ENCODE measurements around the gene SDK2. TPM values are rescaled to one million over a fixed set of nuclear protein-coding genes. Genes with fewer than 3 reads are reported as not detected.

The SDK2 gene
- total RNA-seq, 2 donors from 2014 or later = 16.5 to 26.3 TPM

DNA sequence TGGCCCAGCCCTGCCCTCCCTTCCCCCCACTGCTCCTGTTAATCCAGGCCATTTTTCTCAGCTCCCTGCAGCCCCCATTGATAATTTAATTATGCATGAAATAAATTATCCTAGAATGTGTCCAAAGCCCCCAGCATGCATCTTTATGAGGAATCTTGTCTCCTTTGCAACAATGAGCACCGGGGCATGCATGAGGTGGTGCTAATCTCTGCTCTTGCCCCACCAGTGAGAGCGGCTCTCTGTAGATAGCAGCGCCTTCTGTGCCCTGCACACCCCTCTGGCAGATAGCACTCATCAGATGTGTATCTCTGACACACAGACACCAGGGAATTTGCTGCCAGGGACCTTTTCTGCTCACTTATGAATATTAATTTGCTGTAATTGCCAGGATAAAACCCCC, 192.2 kb downstream of the SDK2 start:
- H3K27me3 ChIP-seq (replicated peaks; ENCODE audit: insufficient read depth) = no peaks in the 10 kb centered on the region
- WGBS = 97% methylated on average over 3 of the region's 3 CpGs
- TF ChIP-seq POLR2AphosphoS5 (IDR thresholded peaks at IDR 0.05) (no peak), POLR2A (IDR thresholded peaks at IDR 0.05) (no peak)
- TF ChIP-seq, protein P1, sequence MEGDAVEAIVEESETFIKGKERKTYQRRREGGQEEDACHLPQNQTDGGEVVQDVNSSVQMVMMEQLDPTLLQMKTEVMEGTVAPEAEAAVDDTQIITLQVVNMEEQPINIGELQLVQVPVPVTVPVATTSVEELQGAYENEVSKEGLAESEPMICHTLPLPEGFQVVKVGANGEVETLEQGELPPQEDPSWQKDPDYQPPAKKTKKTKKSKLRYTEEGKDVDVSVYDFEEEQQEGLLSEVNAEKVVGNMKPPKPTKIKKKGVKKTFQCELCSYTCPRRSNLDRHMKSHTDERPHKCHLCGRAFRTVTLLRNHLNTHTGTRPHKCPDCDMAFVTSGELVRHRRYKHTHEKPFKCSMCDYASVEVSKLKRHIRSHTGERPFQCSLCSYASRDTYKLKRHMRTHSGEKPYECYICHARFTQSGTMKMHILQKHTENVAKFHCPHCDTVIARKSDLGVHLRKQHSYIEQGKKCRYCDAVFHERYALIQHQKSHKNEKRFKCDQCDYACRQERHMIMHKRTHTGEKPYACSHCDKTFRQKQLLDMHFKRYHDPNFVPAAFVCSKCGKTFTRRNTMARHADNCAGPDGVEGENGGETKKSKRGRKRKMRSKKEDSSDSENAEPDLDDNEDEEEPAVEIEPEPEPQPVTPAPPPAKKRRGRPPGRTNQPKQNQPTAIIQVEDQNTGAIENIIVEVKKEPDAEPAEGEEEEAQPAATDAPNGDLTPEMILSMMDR (IDR thresholded peaks at IDR 0.05) = no peak
- no peaks in the 10 kb centered on the region for H3K36me3 ChIP-seq
- no peak for DNase-seq (ENCODE audit: low spot score)
- H3K4me1 ChIP-seq (replicated peaks) = no peaks in the 10 kb centered on the region
- H3K27ac ChIP-seq = no peak overlapping the region
- H3K4me3 ChIP-seq = no peak overlapping the region
- no peaks in the 10 kb centered on the region for H3K9me3 ChIP-seq
- intact Hi-C loops (cut with DNase I) = no loop called here

DNA sequence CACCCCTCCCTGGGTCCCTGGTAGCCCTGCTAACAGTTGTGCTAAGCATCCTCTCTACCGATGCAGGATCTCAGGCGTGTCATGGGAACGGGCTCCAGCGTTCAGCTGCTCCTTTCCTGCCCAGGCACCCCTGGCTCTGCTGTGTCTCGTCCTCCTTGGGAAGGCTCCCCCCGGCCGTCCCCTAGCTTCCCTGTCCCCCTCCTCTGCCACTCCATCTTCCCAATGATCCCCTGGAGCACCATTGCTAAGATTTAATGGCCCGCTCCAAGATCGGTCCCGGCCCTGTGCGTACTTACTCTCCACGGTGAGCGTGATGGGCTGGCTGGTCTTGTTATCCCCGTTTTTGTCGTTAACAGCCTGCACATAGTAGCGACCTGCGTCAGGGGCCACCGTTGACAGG, 196.9 kb downstream of the SDK2 start:
- TF ChIP-seq, protein P1 (IDR thresholded peaks at IDR 0.05) = no peak
- TF ChIP-seq POLR2A (IDR thresholded peaks at IDR 0.05) (no peak), POLR2AphosphoS5 (IDR thresholded peaks at IDR 0.05) (no peak)
- no peak for DNase-seq (ENCODE audit: low spot score)
- 85% methylated on average over 18 of the region's 18 CpGs for WGBS
- intact Hi-C loops (cut with DNase I) = no loop called here
- no peaks in the 10 kb centered on the region for H3K36me3 ChIP-seq
- H3K4me3 ChIP-seq = no peak overlapping the region
- no peaks in the 10 kb centered on the region for H3K4me1 ChIP-seq (replicated peaks)
- no peak overlapping the region for H3K27ac ChIP-seq
- no peaks in the 10 kb centered on the region for H3K9me3 ChIP-seq
- H3K27me3 ChIP-seq (replicated peaks; ENCODE audit: insufficient read depth) = no peaks in the 10 kb centered on the region

DNA sequence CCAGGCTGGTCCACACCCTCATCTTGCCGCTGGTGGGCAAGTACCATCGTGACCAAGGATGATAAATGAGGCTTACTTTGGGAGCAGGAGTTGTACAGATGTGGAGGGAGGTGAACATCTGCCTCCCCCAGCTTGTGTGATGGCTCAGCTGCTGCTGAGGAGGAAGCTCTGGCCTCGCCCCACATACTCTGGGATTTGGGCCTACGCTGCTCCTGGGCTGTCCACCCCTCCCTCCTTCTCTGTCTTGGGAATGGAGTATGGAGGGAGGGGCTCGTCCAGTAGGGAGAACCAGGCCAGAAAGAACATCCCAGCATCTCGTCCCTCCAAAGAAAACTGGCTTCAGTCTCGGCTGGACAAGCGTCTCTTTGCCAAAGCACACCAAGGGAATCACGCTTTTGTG, 197.6 kb downstream of the SDK2 start:
- no peak for DNase-seq (ENCODE audit: low spot score)
- no peaks in the 10 kb centered on the region for H3K36me3 ChIP-seq
- intact Hi-C loops (cut with DNase I) = no loop called here
- H3K4me1 ChIP-seq (replicated peaks) = no peaks in the 10 kb centered on the region
- TF ChIP-seq, protein P1 (IDR thresholded peaks at IDR 0.05) = no peak
- no peak for TF ChIP-seq POLR2AphosphoS5 (IDR thresholded peaks at IDR 0.05)
- no peak overlapping the region for H3K27ac ChIP-seq
- no peak overlapping the region for H3K4me3 ChIP-seq
- WGBS = 67% methylated on average over 9 of the region's 9 CpGs
- no peaks in the 10 kb centered on the region for H3K27me3 ChIP-seq (replicated peaks; ENCODE audit: insufficient read depth)
- H3K9me3 ChIP-seq = no peaks in the 10 kb centered on the region

DNA sequence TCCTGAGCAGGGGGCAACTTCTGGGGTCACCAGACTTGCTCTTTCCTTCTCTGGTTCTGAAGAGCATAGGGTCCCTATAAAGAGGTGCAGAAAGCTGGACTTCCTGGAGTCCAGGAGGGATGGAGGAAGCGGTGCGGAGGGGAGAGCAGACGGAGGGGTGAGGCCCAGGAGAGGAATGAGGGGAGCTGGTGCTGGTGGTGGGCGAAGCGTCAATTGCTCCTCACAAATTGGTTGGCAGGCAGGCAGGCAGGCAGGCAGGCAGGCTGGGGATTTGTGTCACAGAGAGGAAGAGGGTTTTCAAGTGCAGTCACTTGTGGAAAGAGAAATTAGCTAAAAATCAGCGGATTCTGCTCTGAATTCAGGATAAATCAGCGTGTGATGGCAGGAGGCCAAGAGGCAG, 198.8 kb downstream of the SDK2 start:
- intact Hi-C loops (cut with DNase I) = no loop called here
- 93% methylated on average over 7 of the region's 7 CpGs for WGBS
- H3K4me3 ChIP-seq = no peak overlapping the region
- H3K4me1 ChIP-seq (replicated peaks) = no peaks in the 10 kb centered on the region
- TF ChIP-seq POLR2A (IDR thresholded peaks at IDR 0.05) (no peak), POLR2AphosphoS5 (IDR thresholded peaks at IDR 0.05) (no peak)
- TF ChIP-seq, protein P1 (IDR thresholded peaks at IDR 0.05) = no peak
- no peak for DNase-seq (ENCODE audit: low spot score)
- no peaks in the 10 kb centered on the region for H3K36me3 ChIP-seq
- H3K27ac ChIP-seq = no peak overlapping the region
- no peaks in the 10 kb centered on the region for H3K9me3 ChIP-seq
- no peaks in the 10 kb centered on the region for H3K27me3 ChIP-seq (replicated peaks; ENCODE audit: insufficient read depth)

DNA sequence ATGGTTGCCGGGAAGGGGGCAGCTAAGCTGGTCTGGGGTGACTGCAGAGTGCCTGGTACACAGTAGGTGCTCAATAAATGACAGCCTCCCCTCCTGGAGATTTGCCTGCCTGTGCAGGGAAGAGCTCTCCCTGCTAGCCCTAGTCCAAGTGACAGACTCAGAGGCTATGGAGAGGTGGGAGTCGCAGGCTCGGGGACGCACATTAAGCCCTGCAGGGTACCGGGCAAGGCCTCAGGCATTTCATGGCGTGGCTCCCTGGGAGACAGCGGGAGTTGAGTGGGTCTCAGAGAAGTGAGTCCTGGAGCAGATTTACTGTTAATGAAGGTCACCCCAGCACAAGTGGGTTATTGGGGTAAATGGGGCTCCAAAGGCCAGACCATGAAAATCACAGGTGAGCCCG, 200.2 kb downstream of the SDK2 start:
- Histone ChIP-seq H3K27ac (no peak overlapping the region), H3K27me3 (replicated peaks; ENCODE audit: insufficient read depth) (no peaks in the 10 kb centered on the region), H3K9me3 (no peaks in the 10 kb centered on the region), H3K4me1 (replicated peaks) (no peaks in the 10 kb centered on the region), H3K4me3 (no peak overlapping the region), H3K36me3 (no peaks in the 10 kb centered on the region)
- intact Hi-C loops (cut with DNase I) = no loop called here
- no peak for DNase-seq (ENCODE audit: low spot score)
- 95% methylated on average over 8 of the region's 8 CpGs for WGBS
- TF ChIP-seq, protein P1 (IDR thresholded peaks at IDR 0.05) = no peak
- no peak for TF ChIP-seq POLR2A (IDR thresholded peaks at IDR 0.05)
- TF ChIP-seq POLR2AphosphoS5 (IDR thresholded peaks at IDR 0.05) = no peak

Measured in prostate gland (tissue), 2 donors.